GM21723 (cell line): ENCODE results near the gene USP36.

Experiments used
- ATAC-seq: cut with Tn5 transposase; IDR thresholded peaks from one replicate; pipeline ENCODE4 v1.9.1; 2021; ENCODE audit warnings: mild to moderate bottlenecking, moderate library complexity; ENCODE audit not compliant: unreplicated experiment

The USP36 gene

GRCh38 chr17:78746263-78746948, 94.2 kb downstream of the USP36 start:
- no peak for ATAC-seq
